ENCODE measurements around the gene PNMA6E.

PNMA6E gene

DNA sequence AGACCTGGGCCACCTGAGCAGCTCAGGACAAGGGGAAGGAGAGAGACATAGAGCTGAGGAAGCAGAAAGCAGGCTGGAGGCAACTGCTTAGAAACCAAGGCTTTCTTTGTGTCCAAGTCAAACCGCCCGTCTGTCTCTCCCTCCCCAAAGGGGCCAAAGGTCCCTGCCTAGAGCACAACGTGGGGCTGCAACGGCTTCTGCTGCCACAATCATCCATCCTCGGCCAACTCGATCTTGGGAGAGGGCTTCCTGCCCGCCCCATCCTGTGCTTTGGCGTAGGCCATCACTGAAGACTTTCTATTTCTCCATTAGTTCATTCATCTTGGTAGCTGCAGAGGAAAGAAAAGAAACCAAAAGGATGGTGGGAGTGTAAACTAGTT lies 46.4 kb upstream of the PNMA6E start:
- TF ChIP-seq CTCF (IDR thresholded peaks at IDR 0.05), result no peak
- peaks cover 41% of the 10 kb centered on the region for H3K9me3 Mint-ChIP-seq

GRCh38 chrX:153446950-153447580 lies 45.9 kb upstream of the PNMA6E start:
- Mint-ChIP-seq H3K4me3 (no peak overlapping the region), H3K9me3 (peaks cover 38% of the 10 kb centered on the region), H3K36me3 (ENCODE audit: low read depth) (no peaks in the 10 kb centered on the region), H3K27me3 (ENCODE audit: low read depth, poor library complexity) (peaks cover 3% of the 10 kb centered on the region), H3K4me1 (no peaks in the 10 kb centered on the region), H3K27ac (no peak overlapping the region)
- TF ChIP-seq CTCF (IDR thresholded peaks at IDR 0.05), result no peak
- DNase-seq, result no peak

More for the DNA sequence above, 46.4 kb upstream of the PNMA6E start:
- H3K4me3 Mint-ChIP-seq, result no peak overlapping the region
- DNase-seq, result no peak
- H3K27me3 Mint-ChIP-seq (ENCODE audit: low read depth, poor library complexity), result peaks cover 3% of the 10 kb centered on the region
- H3K27ac Mint-ChIP-seq, result no peak overlapping the region
- H3K4me1 Mint-ChIP-seq, result no peaks in the 10 kb centered on the region
- H3K36me3 Mint-ChIP-seq (ENCODE audit: low read depth), result no peaks in the 10 kb centered on the region

GRCh38 chrX:153446636-153446936 lies 45.4 kb upstream of the PNMA6E start:
- H3K9me3 Mint-ChIP-seq, result peaks cover 38% of the 10 kb centered on the region
- H3K4me1 Mint-ChIP-seq, result no peaks in the 10 kb centered on the region
- TF ChIP-seq CTCF (IDR thresholded peaks at IDR 0.05), result no peak
- H3K36me3 Mint-ChIP-seq (ENCODE audit: low read depth), result no peaks in the 10 kb centered on the region
- peaks cover 3% of the 10 kb centered on the region for H3K27me3 Mint-ChIP-seq (ENCODE audit: low read depth, poor library complexity)
- no peak overlapping the region for H3K4me3 Mint-ChIP-seq
- no peak overlapping the region for H3K27ac Mint-ChIP-seq
- no peak for DNase-seq

DNA sequence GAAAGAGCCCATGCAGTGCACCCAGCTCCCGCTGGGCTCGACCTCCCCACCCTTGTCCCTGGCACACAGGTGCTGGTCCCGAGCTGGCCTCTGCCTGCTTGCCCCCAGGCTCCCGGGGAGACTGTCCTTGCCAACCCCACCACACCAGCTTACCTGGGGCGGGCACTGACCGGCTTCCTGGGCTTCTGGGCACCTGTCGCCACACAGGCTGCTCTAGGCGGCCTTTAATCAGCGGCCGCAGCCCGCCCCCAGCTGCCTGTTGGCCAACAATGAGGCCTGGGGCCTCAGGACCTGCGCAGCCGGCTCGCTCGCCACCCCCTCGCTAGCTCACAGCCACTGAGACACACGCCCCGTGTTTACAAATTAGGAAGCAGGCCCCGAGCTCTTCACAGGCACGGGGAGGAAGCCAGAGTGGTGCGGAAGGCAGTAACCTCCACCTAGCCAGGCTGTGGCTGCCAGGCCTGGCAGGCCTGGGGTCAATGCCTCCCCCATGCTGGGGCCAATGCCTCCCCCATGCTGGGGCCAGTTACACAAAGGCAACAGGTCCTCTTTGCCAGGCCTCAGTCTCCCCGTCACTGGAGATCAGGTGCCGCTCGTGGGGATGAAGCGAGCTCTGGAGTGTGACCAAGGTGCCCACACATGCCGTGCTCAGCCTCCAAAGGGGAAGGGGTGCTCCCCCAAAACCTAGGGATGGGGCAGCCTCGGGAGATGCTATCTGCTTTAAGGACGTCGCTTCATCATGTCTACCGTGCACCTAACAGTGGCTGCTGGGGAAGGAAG lies 44.9 kb upstream of the PNMA6E start, which contains the start of gene TREX2:
Gene TREX2, minus strand, starts transcription at position 201 of the 780 bp plus-strand sequence. CDS start 626 bp downstream, outside the sequence.
- no peak for TF ChIP-seq CTCF (IDR thresholded peaks at IDR 0.05)
- Mint-ChIP-seq H3K4me1 (no peaks in the 10 kb centered on the region), H3K36me3 (ENCODE audit: low read depth) (no peaks in the 10 kb centered on the region), H3K27ac (no peak within 1 kb of the TSS), H3K4me3 (no peak within 1 kb of the TSS), H3K27me3 (ENCODE audit: low read depth, poor library complexity) (peaks cover 6% of the 10 kb centered on the region), H3K9me3 (peaks cover 36% of the 10 kb centered on the region)
- DNase-seq, result no peak

DNA sequence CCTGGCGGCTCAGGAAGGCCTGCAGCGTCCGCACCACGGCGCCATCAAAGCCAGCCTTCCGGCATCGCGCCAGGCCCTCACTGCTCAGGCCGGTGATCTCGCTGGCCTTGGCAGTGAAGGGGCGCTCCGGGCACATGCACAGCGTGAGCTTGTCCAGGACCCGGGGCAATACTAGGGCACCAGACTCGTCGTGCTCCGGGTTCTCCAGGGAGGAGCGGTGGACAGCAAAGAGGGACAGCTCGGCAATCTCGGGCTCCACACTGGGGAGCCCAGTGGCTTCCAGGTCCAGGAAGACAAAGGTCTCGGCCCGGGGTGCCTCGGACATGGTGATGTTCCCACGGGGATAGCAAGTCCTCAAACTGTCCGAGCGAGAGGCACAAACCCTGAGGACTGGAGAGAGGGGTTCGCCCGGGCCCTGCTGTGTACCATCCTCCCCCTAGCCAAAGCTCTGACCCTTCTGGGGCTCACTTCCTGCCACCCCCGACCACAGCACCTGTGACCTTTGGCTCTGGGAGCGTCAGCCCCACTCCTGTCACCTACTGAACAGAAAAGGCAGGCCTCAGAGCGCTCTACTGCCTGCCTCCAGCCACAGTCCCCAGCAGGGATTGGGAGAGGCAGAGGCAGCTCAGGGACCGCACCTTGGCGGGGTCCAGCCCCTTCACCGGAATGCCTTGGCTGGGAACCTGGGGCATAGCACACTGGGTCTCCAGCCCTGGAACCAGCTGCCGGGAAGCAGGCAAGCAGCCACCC lies 44.1 kb upstream of the PNMA6E start:
- no peak for TF ChIP-seq CTCF (IDR thresholded peaks at IDR 0.05)
- no peak overlapping the region for H3K4me3 Mint-ChIP-seq
- H3K27me3 Mint-ChIP-seq (ENCODE audit: low read depth, poor library complexity), result peaks cover 9% of the 10 kb centered on the region
- no peak for DNase-seq
- H3K4me1 Mint-ChIP-seq, result no peaks in the 10 kb centered on the region
- H3K36me3 Mint-ChIP-seq (ENCODE audit: low read depth), result no peaks in the 10 kb centered on the region
- H3K9me3 Mint-ChIP-seq, result peaks cover 40% of the 10 kb centered on the region
- H3K27ac Mint-ChIP-seq, result no peak overlapping the region

All from nephron progenitor cell (in vitro differentiated cells).